ENCODE measurements around the gene MYH9. TPM values are rescaled to one million over a fixed set of nuclear protein-coding genes. Genes with fewer than 3 reads are reported as not detected.

Gene MYH9
- total RNA-seq: 100 to 1,000 TPM; 228 to 375 (median 275) TPM

- no peaks in the 10 kb centered on the region for H3K36me3 ChIP-seq
- 5 to 6% methylated on average over 29 to 31 of the region's 52 CpGs for WGBS, 2 donors
- TF ChIP-seq POLR2A (IDR thresholded peaks at IDR 0.05) (peak in 1 of 2 donors; percentile 99), CTCF (IDR thresholded peaks at IDR 0.05) (no peak)
Observed at GRCh38 chr22:36387959-36388726, at the start of gene MYH9. Gene MYH9 (minus strand): TSS chr22:36387967. CDS start chr22:36349236, 38,731 bp downstream.

GRCh38 chr22:36435516-36436415 is 48.0 kb upstream of the MYH9 start:
- intact Hi-C loops (cut with DNase I): no loop called here
- Histone ChIP-seq H3K4me3 (replicated peaks in 1 of 3) (no peak overlapping the region), H3K27me3 (no peaks in the 10 kb centered on the region), H3K27ac (peak overlapping the region; percentile 3 to 84 (median 12)), H3K4me1 (peaks cover 31 to 38% of the 10 kb centered on the region in 2 donors), H3K36me3 (no peaks in the 10 kb centered on the region), H3K9me3 (no peaks in the 10 kb centered on the region)
- DNase-seq: peak; percentile 72 to 79
- WGBS, 2 donors: 30 to 42% methylated on average over 16 of the region's 16 CpGs
- TF ChIP-seq CTCF (IDR thresholded peaks at IDR 0.05): no peak
- TF ChIP-seq POLR2A (IDR thresholded peaks at IDR 0.05): no peak

More at GRCh38 chr22:36387959-36388726, at the start of gene MYH9:
- DNase-seq: peak; percentile 100
- Histone ChIP-seq H3K27ac (peak within 1 kb of the TSS; percentile 97 to 99 (median 99)), H3K9me3 (no peaks in the 10 kb centered on the region), H3K4me1 (peaks cover 32% of the 10 kb centered on the region in 2 donors), H3K4me3 (replicated peaks in 1 of 3) (peak within 1 kb of the TSS; percentile 78 to 88 (median 83)), H3K27me3 (no peaks in the 10 kb centered on the region)
- intact Hi-C loops (cut with DNase I): loop anchor here (5.0 kb wide), 1 partner anchor 84 kb away; no protein-coding TSS in a partner anchor

DNA sequence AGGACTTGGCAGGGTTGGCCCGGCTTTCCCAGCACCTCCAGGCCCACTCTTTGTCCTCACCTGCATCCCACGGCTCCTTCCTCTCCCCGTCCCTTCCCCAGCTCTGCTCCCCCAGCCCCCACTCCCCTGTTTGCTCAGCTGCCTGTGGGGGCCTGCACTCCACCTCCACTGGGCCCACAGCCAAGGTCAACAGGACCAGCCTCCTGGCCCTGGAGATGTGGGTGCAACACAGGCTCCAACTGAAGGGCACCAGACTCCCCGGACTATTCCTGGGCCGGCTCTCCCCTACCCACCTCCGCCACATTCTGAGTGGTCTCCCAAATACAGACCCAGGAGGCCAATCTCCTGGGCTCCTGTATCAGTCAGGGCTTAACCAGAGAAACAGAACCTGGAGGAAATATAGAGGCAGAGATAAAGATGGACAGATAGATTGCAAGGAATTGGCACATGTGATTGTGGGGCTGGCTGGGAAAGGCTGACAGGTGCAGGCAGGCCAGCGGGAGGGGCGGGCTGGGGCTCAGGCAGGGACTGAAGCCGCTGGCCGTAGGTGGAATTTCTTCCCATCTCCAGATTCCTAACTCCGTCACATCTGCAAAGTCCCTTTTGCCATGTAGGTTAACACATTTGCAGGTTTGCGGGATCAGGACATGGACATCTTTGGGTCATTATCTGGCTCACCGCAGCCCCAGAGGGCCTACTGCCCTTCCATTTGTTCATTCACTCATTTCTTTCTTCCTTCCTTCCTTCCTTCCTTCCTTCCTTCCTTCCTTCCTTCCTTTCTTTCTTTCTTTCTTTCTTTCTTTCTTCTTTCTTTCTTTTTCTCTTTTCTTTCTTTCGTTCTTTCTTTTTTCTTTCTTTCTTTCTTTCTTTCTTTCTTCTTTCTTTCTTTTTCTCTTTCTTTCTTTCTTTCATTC is 45.8 kb upstream of the MYH9 start:
- Histone ChIP-seq H3K9me3 (no peaks in the 10 kb centered on the region), H3K4me1 (peaks cover 31 to 38% of the 10 kb centered on the region in 2 donors), H3K36me3 (no peaks in the 10 kb centered on the region), H3K27ac (peak overlapping the region in 1 of 3 donors; percentile 3), H3K27me3 (no peaks in the 10 kb centered on the region), H3K4me3 (replicated peaks in 1 of 3) (no peak overlapping the region)
- peak; percentile 59 to 70 for DNase-seq
- no peak for TF ChIP-seq POLR2A (IDR thresholded peaks at IDR 0.05)
- TF ChIP-seq CTCF (IDR thresholded peaks at IDR 0.05): no peak
- intact Hi-C loops (cut with DNase I): no loop called here
- WGBS, 2 donors: 62 to 64% methylated on average over 14 of the region's 14 CpGs

DNA sequence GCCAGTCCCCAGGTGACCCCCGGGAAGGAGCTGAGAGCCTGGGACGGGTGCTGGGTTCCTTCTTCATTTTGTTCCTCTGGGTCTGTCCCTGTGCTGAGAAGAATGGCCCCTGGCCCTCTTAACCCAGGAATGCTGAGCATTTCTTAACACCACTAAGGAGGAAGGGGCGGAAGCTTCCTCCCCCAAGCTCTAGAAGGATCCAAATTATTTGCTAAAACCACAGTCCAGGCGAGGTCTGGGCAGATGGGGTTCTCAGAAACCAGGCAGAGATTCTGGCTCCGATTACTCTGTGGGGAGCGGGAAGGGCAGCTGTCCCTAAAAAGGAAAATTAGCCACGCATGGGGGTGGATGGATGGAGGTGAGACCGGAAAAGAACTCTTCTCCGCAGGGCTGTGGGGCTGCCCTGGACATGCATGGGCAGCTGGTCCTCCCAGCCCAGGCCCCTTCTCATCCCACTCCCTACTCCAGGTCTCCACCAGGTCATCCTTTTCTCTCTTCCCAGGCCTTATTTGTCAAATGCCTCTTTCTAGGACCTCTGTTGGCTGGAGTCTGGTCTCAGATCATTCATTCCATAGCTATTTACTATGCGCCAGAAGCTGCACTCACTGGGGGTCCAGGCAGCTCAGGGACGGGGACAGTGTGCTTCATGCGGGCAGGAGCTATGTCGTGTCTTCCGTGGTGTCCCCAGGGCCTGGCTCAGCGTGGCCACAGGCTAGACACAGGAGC is 45.0 kb upstream of the MYH9 start:
- H3K9me3 ChIP-seq: no peaks in the 10 kb centered on the region
- H3K36me3 ChIP-seq: no peaks in the 10 kb centered on the region
- peaks cover 31 to 38% of the 10 kb centered on the region in 2 donors for H3K4me1 ChIP-seq
- intact Hi-C loops (cut with DNase I): no loop called here
- no peak overlapping the region for H3K4me3 ChIP-seq (replicated peaks in 1 of 3)
- no peaks in the 10 kb centered on the region for H3K27me3 ChIP-seq
- DNase-seq: no peak
- no peak for TF ChIP-seq CTCF (IDR thresholded peaks at IDR 0.05)
- no peak for TF ChIP-seq POLR2A (IDR thresholded peaks at IDR 0.05)
- WGBS, 2 donors: 66 to 81% methylated on average over 14 to 15 of the region's 15 CpGs
- H3K27ac ChIP-seq: peak overlapping the region in 1 of 3 donors; percentile 3
